RWPE2 (cell line): ENCODE measurements around the gene GLG1.

ENCODE experiments used
- ATAC-seq: fragments of 200-7000 bp; cut with Tn5 transposase; 3 replicates; pipeline ENCODE4 v1.9.1; 2021; ENCODE audit warnings: low read depth
- DNase-seq: peaks from one replicate; pipeline ENCODE4 v3.0.0-alpha.2; 2020; ENCODE audit warnings: low spot score
- H3K27ac ChIP-seq: fragments of 450-650 bp; 2 replicates; pipeline ENCODE4 v1.5.1; 2017; ENCODE audit warnings: mild to moderate bottlenecking; ENCODE audit not compliant: poor library complexity, severe bottlenecking
- H3K27me3 ChIP-seq: fragments of 250-450 bp; sonication (Bioruptor Pico); 2 replicates; pipeline ENCODE4 v1.5.1; 2021; ENCODE audit warnings: mild to moderate bottlenecking, moderate library complexity; ENCODE audit not compliant: insufficient read depth, poor library complexity, severe bottlenecking
- H3K36me3 ChIP-seq: fragments of 250-450 bp; sonication (Bioruptor Pico); 2 replicates; pipeline ENCODE4 v1.5.1; 2020; ENCODE audit warnings: low read depth, mild to moderate bottlenecking, moderate library complexity
- H3K4me1 ChIP-seq: fragments of 250-450 bp; sonication (Bioruptor Pico); 2 replicates; pipeline ENCODE4 v1.5.1; 2021; ENCODE audit warnings: mild to moderate bottlenecking, moderate library complexity; ENCODE audit not compliant: insufficient read depth, poor library complexity, severe bottlenecking
- H3K4me3 ChIP-seq: fragments of 250-450 bp; sonication (Bioruptor Pico); 2 replicates; pipeline ENCODE4 v1.5.1; 2021; ENCODE audit warnings: mild to moderate bottlenecking, moderate library complexity; ENCODE audit not compliant: severe bottlenecking
- H3K9me3 ChIP-seq: fragments of 250-450 bp; sonication (Bioruptor Pico); 2 replicates; pipeline ENCODE4 v1.5.1; 2021; ENCODE audit warnings: mild to moderate bottlenecking, moderate library complexity; ENCODE audit not compliant: severe bottlenecking
- TF ChIP-seq, protein P1 (sequence below): fragments of 450-650 bp; IDR thresholded peaks from one replicate; pipeline ENCODE4 v1.5.1; 2017; ENCODE audit warnings: mild to moderate bottlenecking, moderate library complexity; ENCODE audit not compliant: poor library complexity, severe bottlenecking

Gene GLG1

DNA sequence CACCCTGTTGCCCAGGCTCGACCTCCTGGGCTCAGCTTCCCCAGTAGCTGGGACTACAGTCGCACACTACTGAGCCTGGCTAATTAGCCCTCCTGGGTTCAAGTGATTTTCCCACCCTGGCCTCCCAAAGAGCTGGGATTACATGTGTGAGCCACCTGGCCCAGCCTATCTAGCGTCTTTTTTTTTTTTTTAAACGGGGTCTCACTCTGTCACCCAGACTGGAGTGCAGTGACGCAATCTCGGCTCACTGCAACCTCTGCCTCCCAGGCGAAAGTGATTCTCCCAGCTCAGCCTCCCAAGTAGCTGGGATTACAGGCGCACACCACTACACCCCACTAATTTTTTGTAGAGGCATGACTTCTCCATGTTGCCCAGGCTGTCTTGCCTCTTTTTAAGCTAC is 33.3 kb downstream of the GLG1 start:
- no peaks in the 10 kb centered on the region for H3K36me3 ChIP-seq
- no peaks in the 10 kb centered on the region for H3K9me3 ChIP-seq
- ATAC-seq, result no peak
- no peak overlapping the region for H3K27ac ChIP-seq
- TF ChIP-seq, protein P1, sequence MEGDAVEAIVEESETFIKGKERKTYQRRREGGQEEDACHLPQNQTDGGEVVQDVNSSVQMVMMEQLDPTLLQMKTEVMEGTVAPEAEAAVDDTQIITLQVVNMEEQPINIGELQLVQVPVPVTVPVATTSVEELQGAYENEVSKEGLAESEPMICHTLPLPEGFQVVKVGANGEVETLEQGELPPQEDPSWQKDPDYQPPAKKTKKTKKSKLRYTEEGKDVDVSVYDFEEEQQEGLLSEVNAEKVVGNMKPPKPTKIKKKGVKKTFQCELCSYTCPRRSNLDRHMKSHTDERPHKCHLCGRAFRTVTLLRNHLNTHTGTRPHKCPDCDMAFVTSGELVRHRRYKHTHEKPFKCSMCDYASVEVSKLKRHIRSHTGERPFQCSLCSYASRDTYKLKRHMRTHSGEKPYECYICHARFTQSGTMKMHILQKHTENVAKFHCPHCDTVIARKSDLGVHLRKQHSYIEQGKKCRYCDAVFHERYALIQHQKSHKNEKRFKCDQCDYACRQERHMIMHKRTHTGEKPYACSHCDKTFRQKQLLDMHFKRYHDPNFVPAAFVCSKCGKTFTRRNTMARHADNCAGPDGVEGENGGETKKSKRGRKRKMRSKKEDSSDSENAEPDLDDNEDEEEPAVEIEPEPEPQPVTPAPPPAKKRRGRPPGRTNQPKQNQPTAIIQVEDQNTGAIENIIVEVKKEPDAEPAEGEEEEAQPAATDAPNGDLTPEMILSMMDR, result no peak
- peaks cover 21% of the 10 kb centered on the region for H3K4me1 ChIP-seq
- H3K4me3 ChIP-seq, result no peak overlapping the region
- H3K27me3 ChIP-seq, result no peaks in the 10 kb centered on the region
- no peak for DNase-seq

DNA sequence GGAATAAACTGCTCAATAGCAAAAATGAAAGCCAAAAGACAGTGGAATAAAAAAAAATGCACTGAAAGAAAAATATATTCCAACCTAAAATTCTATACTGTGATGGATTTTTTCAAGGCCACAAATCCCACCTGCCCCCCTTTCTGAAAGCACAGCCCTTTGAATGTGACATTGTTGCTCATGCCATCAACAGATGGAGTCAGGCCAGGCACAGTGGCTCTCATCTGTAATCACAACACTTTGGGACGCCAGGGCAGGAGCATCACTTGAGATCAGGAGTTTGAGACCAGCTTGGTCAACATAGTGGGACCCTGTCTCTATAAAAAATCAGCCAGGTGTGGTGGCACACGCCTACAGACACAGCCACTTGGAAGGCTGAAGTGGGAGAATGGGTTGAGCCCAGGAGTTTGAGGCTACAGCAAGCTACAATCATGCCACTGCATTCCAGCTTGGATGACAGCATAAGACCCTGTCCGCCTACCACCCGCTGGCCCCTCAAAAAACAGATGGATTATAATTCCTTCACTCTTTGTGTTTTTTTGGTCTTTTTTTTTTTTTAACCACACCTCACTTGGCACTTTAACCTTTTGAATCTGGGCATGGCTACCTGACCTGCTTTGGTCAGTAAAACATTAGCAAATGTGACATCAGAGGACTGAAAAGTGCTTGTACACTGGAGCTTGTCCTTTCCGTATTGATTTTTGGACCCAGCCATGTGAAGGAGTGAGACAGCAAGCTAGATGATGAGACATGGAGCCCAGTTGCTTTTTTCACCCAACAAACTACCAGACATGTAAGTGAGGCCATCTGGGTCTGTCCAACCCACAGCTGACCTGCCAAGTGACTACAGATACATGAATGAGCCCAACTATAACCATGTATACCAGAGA is 36.3 kb downstream of the GLG1 start:
- Histone ChIP-seq H3K27ac (no peak overlapping the region), H3K4me3 (no peak overlapping the region), H3K27me3 (no peaks in the 10 kb centered on the region), H3K36me3 (no peaks in the 10 kb centered on the region), H3K9me3 (no peaks in the 10 kb centered on the region), H3K4me1 (peaks cover 10% of the 10 kb centered on the region)
- ATAC-seq, result no peak
- no peak for DNase-seq
- TF ChIP-seq, protein P1, result no peak

DNA sequence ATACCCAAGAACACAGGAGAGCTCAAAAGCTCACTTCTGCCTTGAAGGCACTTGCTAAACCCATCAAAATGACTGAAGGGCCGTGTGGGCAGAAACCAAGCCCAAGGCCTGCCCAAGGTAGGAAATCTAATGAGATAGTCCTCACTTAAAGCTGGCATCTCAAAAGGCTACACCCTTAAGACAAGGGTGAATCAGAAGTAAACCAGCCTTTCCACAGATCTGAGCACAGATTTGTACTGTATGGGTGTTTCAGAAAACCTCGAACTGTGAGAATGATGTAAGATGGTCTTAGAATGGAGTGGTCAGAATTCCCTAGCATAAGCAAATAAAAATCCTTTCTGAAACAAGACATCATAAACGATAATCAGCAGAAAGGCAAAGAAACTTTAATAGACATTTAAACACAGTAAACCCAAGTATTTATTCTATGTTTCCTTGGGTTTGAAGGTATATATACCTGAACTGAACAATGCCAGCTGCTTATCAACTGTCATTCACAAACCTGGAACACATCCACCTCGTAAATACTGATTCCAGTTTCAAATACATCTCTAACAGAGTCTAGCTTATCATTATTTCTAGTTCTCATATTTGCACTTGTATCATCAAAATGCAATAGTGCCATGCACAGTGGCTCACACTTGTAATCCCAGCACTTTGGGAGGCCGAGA is 37.8 kb downstream of the GLG1 start:
- TF ChIP-seq, protein P1, result no peak
- H3K9me3 ChIP-seq, result no peaks in the 10 kb centered on the region
- H3K27me3 ChIP-seq, result no peaks in the 10 kb centered on the region
- ATAC-seq (peak; percentile 89), DNase-seq (no peak)
- no peaks in the 10 kb centered on the region for H3K36me3 ChIP-seq
- peak overlapping the region; percentile 13 for H3K27ac ChIP-seq
- H3K4me1 ChIP-seq, result peaks cover 10% of the 10 kb centered on the region
- no peak overlapping the region for H3K4me3 ChIP-seq

DNA sequence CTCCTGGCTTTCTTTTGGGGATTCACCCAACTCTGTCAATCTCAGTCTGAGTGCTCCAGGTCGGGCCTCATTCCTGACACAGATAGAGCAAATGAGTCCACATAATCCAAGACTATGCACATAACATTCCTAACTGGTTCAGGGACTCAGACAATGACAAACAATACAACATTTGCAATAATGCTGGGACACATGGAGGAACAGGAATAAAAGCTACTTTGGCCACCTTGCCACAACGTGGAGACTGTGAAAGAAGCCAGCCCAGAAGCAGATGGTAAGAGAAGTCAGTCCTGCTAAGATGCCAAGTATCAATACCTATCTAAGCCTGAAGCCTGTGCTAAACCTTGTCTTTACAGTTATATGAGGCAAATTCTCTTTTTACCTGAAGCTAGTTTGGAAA is 39.0 kb downstream of the GLG1 start:
- H3K4me1 ChIP-seq, result peaks cover 10% of the 10 kb centered on the region
- DNase-seq (no peak), ATAC-seq (no peak)
- H3K27me3 ChIP-seq, result no peaks in the 10 kb centered on the region
- no peak overlapping the region for H3K4me3 ChIP-seq
- H3K27ac ChIP-seq, result no peak overlapping the region
- TF ChIP-seq, protein P1, result no peak
- H3K9me3 ChIP-seq, result no peaks in the 10 kb centered on the region
- H3K36me3 ChIP-seq, result no peaks in the 10 kb centered on the region
